ENCODE data around the gene SNAI3.
A peak's percentile ranks its signal among the peaks of the same experiment; 100 is the strongest.

SNAI3 gene

GRCh38 chr16:88649195-88649923, 36.9 kb downstream of the SNAI3 start:
- no peak for DNase-seq

- DNase-seq: no peak
These were observed 38.9 kb downstream of the SNAI3 start for GRCh38 chr16:88647178-88648070.

- no peak for DNase-seq
These were observed 39.8 kb downstream of the SNAI3 start for GRCh38 chr16:88646345-88647034.

- no peak for DNase-seq
These were observed 40.4 kb downstream of the SNAI3 start for GRCh38 chr16:88645941-88646340.

GRCh38 chr16:88645455-88645854, 40.9 kb downstream of the SNAI3 start:
- DNase-seq: no peak

GRCh38 chr16:88643644-88643932, 42.7 kb downstream of the SNAI3 start:
- no peak for DNase-seq

- DNase-seq: no peak
These were observed 43.2 kb downstream of the SNAI3 start for GRCh38 chr16:88642881-88643643.

- no peak for DNase-seq
These were observed 45.6 kb downstream of the SNAI3 start for GRCh38 chr16:88640498-88641247.

GRCh38 chr16:88640039-88640495, 46.2 kb downstream of the SNAI3 start:
- DNase-seq: no peak

- no peak for DNase-seq
These were observed 46.9 kb downstream of the SNAI3 start for GRCh38 chr16:88639231-88640038.

GRCh38 chr16:88638323-88639230, 47.7 kb downstream of the SNAI3 start, which contains the start of gene IL17C:
Gene IL17C (plus strand): TSS chr16:88638572. CDS start chr16:88638642, 70 bp downstream.
- peak; percentile 13 for DNase-seq

- no peak for DNase-seq
These were observed 49.6 kb downstream of the SNAI3 start for GRCh38 chr16:88636488-88637265.

- no peak for DNase-seq
These were observed 50.5 kb downstream of the SNAI3 start for GRCh38 chr16:88635671-88636319.

- no peak for DNase-seq
These were observed 51.2 kb downstream of the SNAI3 start for GRCh38 chr16:88634994-88635670.

- no peak for DNase-seq
These were observed 51.9 kb downstream of the SNAI3 start for GRCh38 chr16:88634141-88634993.

GRCh38 chr16:88633684-88634140, 52.6 kb downstream of the SNAI3 start:
- no peak for DNase-seq

- DNase-seq: no peak
These were observed 53.7 kb downstream of the SNAI3 start for GRCh38 chr16:88632587-88632930.
